IPS-NIHi11 (cell line): Measurements from ENCODE around the gene GABRB1.

Source experiments
- DNase-seq: peaks from one replicate; pipeline ENCODE4 v3.0.0; 2012; ENCODE audit warnings: mixed read lengths, low spot score

GABRB1 gene

DNA sequence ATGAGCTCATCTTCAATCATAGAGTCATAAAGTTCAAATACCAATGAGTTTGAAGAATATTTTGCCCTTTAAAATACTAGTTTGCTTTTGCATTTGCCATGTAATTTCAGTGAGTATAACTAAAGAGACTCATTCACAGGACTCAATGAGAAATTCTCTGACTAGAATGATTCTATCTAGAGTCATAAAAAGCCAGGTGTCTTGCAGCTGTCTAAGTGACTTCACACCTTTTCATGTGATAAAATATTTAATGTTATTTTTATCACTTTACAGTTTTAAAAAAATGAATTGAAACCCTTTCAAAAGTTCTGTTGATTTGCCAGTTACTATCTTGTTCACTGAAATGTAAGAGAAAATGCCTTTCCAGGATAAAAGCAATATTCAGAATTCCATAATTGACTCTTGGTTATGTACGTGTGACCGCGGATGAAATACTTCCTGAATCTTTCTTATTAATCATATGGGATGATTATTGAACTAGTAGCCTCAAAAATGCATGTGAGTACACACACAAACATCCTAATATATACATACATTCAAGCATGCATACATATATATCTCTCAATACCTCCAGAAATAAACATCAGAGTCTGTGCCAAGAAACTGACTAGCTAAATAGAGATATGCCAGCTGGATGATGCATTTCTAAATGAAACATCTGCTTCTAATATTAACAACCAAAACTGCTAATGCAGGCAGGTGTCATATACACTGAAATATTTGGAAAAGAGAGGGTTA is 87.0 kb downstream of the GABRB1 start:
- no peak for DNase-seq

DNA sequence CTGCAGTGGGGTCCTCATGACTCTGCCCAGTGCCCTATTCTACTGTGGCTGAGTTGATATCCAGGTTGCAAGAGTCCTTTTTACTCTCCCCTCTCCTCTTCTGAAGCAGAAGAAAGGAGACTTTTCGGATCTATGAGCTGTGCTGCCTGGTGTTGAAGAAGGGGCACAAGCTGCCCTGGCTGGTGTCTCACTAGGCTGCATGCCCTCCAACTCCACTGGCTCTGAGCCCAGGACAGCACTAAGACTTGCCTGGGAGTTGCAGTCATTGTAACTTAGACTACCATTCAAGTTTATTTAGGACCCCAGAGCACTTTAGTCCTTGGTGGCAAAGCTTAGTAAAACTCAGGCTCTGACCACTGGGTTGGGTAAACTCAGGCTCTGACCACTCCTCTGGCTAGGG is 89.4 kb downstream of the GABRB1 start:
- DNase-seq: no peak

DNA sequence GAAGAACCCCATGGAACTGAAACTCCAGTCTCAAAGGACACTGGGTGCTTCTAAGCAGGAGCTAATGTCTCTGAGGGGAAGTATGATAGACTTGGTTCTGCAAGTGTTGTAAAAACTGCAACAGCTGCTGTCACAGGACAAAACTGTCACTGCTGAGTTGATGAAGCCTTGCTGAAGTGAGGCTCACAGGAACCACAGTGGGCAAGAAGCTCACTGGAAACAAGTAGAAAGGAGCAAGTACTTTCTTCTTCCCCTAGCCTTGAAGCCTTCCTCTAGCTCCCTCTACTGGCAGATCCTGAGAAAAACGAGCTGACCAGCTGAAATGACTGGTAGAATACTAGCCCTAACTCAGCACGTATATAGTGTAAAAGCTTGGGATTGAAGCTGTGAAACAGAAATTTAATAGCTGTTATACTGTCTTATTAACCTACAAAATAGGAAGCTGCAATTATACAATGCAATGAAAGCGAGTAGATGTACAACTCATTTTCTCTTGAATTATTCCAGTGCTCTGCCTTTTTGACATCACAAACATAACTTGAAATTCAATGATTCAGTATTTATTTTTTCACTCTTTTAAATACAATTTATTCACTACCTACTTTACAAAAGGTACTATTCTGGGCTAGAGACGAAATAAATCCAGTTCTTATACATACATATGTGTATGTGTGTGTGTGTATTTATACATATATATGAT is 91.4 kb downstream of the GABRB1 start:
- peak; percentile 76 for DNase-seq

GRCh38 chr4:47128991-47129390 is 97.6 kb downstream of the GABRB1 start:
- DNase-seq: no peak

- no peak for DNase-seq
Observed at GRCh38 chr4:47135210-47135609, 103.8 kb downstream of the GABRB1 start.

DNA sequence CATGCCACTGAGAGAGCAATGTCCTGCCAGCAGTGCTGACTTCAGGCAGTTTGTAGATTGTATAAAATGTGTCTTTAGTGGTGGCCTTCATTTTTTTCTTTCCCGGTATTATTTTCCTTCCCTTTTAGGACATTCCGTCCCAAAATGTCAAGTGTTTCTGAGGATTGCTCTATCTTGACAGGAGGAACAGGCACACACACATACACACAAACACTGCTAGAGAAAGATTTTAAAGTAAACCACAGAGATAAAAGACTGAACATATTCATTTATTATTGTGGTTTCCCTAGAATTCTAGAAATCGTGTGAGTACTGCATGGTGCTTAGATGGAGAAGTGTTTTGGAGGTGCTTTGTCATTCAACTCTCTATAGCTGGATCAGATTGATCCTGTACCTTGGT is 111.9 kb downstream of the GABRB1 start:
- no peak for DNase-seq

- DNase-seq: no peak
Observed at GRCh38 chr4:47145630-47146029, 114.3 kb downstream of the GABRB1 start.

- no peak for DNase-seq
Observed at GRCh38 chr4:47154816-47155370, 123.5 kb downstream of the GABRB1 start.

DNA sequence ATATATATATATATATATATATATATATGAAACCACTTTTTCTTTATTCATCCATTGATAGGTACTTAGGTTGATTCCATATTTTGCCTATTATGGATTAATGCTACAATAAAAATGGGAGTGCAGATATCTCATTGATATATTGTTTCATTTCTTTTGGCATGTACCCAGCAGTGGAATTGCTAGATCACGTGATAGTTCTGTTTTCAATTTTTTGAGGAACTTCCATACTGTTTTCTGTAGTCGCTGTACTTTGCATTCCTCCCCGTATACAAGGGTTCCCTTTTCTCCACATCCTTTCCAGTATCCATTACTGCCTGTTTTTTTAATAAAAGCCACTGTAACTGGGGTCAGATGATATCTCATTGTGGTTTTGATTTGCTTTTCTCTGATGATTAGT is 124.6 kb downstream of the GABRB1 start:
- no peak for DNase-seq

- DNase-seq: no peak
Observed at GRCh38 chr4:47160095-47160494, 128.7 kb downstream of the GABRB1 start.

DNA sequence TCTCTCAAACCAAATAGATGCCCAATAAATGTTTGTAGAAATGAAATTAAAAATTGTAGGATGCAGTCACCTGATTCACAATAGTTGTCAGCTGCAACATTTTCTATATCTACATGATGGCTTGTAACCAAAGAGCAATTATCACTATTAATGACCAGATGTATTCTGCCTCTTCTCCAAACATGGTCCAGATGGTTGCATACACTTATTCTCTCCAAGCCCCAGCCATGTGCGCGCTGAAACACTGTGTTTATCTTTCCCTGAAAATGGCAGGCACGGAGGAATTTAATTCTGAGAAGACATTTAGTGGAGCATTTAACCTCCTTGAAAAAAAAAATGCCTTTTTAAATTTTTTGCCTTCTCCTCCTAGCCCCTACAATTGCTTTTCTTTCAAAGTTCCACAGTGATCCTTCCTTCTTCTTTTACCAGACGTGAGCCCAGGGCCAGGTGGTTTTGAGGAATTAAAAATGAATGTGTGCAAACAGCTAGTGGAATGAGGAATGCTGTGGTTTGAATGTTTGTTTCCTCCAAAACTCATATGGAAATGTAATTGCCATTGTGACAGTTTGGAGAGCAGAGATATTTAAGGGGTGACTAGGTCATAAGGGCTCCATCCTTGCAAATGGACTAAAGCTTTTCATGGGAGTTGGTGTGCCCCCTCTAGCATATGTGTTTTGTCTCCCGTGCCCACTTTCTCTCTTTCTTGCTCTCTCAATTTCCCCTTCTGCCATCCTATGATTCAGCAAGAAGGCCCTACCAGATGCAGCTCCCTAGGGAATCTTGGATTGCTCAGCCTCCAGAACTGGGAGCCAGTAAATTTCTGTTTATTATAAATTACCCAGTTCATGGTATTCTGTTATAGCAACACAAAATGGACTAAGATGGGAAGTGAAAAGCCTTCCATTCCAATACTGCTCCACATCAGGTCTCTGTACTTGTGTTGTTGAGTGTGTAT is 136.0 kb downstream of the GABRB1 start:
- no peak for DNase-seq

- DNase-seq: no peak
Observed at GRCh38 chr4:47184083-47184482, 152.7 kb downstream of the GABRB1 start.

DNA sequence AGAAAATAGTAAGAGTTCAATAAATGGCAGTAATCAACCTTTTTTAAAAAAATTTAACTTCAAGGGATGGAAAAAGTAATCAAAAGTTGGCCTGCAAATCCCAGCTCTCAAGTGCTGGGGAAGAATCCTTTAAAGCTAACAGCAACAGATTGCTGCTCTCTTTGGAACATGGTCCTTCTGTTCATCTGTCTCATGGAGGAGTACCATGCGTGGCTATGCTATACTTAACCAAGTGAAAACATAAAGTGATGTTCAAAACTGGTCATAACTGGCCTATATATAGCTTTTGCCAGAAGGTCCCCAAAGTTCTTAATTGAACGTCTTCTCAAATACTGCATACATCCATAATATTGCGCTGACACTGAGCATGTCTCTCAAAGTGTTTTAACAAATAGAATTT is 154.4 kb downstream of the GABRB1 start:
- DNase-seq: no peak

GRCh38 chr4:47187608-47188007 is 156.2 kb downstream of the GABRB1 start:
- no peak for DNase-seq

DNA sequence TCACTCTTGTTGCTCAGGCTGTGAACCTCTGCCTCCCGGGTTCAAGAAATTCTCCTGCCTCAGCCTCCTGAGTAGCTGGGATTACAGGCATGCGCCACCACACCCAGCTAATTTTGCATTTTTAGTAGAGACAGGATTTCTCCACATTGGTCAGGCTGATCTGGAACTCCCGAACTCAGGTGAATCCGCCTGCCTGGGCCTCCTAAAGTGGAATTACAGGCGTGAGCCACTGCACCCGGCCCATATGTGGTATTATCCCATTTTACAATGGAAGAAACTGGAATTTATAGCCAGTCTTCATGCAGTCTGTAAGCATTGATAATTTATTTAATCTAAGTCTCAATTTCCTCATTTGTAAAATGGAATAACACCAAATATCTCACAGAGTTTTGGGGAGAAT is 161.8 kb downstream of the GABRB1 start:
- no peak for DNase-seq

DNA sequence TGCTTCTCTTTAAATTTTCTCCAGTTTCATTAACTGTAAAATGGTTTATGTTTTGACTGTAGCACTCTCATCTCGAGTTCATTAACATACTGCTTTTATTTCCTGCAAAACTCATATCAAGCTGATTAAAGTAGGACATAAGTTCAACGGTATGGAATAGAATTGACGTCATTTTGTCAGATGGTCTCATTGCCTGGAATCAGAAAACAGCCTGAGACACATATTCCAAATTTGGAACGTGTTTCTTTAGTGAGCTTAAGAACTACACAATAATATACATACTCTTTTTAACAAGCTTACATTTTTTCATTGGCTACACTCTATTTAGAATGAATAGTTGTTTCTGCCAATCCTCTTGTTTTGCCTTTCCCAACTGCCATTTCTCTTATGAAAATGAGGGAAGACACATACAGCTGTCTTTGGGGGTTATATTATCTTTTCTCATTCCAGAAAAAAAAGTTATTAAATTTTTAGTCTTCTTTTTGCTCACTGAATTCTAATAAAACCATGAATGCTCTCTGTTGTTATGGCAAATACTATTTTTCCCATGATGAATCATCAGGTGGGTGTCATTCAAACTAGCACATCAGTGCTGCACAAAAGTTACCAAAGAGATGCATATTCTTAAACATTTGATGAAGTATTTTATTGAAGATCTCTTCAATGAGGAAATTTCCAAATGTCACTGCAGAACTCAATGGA is 162.8 kb downstream of the GABRB1 start:
- DNase-seq: no peak

- DNase-seq: no peak
Observed at GRCh38 chr4:47195706-47196105, 164.3 kb downstream of the GABRB1 start.

DNA sequence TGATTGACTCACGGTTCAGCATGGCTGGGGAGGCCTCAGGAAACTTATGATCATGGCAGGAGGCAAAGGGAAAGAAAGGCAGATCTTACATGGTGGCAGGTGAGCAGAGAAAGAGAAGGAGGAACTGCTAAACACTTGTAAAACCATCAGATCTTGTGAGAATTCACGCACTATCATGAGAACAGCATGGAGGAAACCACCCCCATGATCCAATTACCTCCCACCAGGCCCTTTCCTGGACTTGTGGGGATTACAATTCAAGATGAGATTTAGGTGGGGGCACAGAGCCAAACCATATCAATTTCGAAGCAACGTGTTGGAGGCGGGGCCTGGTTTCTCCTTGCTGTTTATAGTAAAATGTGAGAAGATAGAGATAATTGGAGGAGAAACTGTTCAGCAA is 167.4 kb downstream of the GABRB1 start:
- no peak for DNase-seq

- DNase-seq: no peak
Observed at GRCh38 chr4:47203593-47203992, 172.2 kb downstream of the GABRB1 start.

GRCh38 chr4:47207555-47207954 is 176.2 kb downstream of the GABRB1 start:
- no peak for DNase-seq

DNA sequence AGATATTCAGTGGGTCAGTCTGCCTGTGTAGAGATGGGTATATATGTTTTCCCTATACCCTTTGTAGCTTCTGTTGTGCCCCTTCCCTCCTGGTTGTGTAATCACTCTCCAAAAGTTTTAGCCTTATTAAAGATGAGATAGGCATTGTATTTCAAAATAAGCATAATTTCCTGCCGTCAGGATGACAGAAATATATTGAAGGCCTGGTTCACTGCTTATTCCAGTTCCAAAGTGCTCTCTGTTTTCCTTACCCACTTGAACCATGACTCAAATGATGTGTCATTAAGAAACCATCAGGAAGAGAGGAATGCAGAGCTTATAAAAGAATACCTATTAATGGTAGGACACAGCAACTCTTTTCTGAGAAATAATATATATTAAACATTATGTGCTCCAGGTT is 178.5 kb downstream of the GABRB1 start:
- no peak for DNase-seq

DNA sequence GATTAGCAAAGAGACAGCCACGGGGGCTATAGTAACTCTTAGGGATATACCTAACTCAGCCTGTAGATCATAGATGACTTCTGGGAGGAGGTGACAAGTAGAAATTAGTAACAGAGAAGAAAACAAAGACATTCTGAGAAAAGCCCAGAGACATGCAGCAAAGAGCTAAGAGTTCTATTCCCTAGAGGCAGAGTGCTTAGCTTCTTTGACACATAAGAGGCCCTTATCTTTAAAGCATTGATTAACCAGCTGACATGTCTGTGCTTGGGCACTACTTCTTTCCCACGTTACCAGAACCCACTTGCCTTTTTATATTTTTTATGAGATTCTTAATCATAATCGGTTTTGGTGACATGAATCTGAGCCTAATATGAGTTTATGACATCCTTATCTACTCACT is 179.5 kb downstream of the GABRB1 start:
- no peak for DNase-seq
